Natural killer cell treated with Interleukin-12 subunit alpha and Interleukin-12 subunit beta and Interleukin-15 and Interleukin-18, amount 100 ng/mL, for 72 hours (primary cell): Measurements from ENCODE around the gene SPRR2G. TPM values are rescaled to one million over a fixed set of nuclear protein-coding genes. Genes with fewer than 3 reads are reported as not detected.

Experiments used
- total RNA-seq, 2 donors: library from RNA; stranded (reverse); gene quantifications; one replicate each; pipeline ENCODE4 v1.2.3, GENCODE V29; 2022

Gene SPRR2G
- total RNA-seq, 2 donors from 2014 or later: not detected

Other genes with a start within 250 kb of the SPRR2G start
- not detected for gene IVL, start 242.3 kb downstream of the SPRR2G start, total RNA-seq
- not detected for gene SPRR5, start 203.7 kb downstream of the SPRR2G start, total RNA-seq
- gene SPRR4, start 180.2 kb downstream of the SPRR2G start, total RNA-seq: not detected
- not detected for gene SPRR1A, start 166.8 kb downstream of the SPRR2G start, total RNA-seq
- not detected for gene SPRR3, start 149.1 kb downstream of the SPRR2G start, total RNA-seq
- not detected for gene SPRR1B, start 119.7 kb downstream of the SPRR2G start, total RNA-seq
- gene SPRR2D, start 109.8 kb downstream of the SPRR2G start, total RNA-seq: not detected
- not detected for gene SPRR2A, start 93.4 kb downstream of the SPRR2G start, total RNA-seq
- gene SPRR2B, start 79.3 kb downstream of the SPRR2G start, total RNA-seq: not detected
- gene SPRR2E, start 56.4 kb downstream of the SPRR2G start, total RNA-seq: not detected
- gene SPRR2F, start 37.4 kb downstream of the SPRR2G start, total RNA-seq: not detected
- not detected for gene LELP1, start 52.5 kb upstream of the SPRR2G start, total RNA-seq
- gene PRR9, start 66.7 kb upstream of the SPRR2G start, total RNA-seq: not detected
- gene LORICRIN, start 108.8 kb upstream of the SPRR2G start, total RNA-seq: not detected
- not detected for gene PGLYRP3, start 162.1 kb upstream of the SPRR2G start, total RNA-seq
- gene PGLYRP4, start 198.0 kb upstream of the SPRR2G start, total RNA-seq: not detected
- gene S100A9, start 207.0 kb upstream of the SPRR2G start, total RNA-seq: 10 to 100 TPM in 1 of 2 donors, 1 to 10 TPM in 1; 4.8 to 13.7 TPM
- gene S100A12, start 224.7 kb upstream of the SPRR2G start, total RNA-seq: not detected
- gene S100A8, start 240.2 kb upstream of the SPRR2G start, total RNA-seq: 1 to 10 TPM in 1 of 2 donors, not detected in 1; 1.8 TPM